ENCODE results near the gene CLTB.

Gene CLTB

GRCh38 chr5:176394881-176395675, 21.3 kb downstream of the CLTB start:
- no peaks in the 10 kb centered on the region for H3K27me3 ChIP-seq (ENCODE audit: insufficient read depth, low read depth, severe bottlenecking)
- H3K4me3 ChIP-seq (ENCODE audit: low read depth, low read length) = no peak overlapping the region
- DNase-seq = no peak
- no peaks in the 10 kb centered on the region for H3K9me3 ChIP-seq (ENCODE audit: severe bottlenecking)
- peaks cover 30% of the 10 kb centered on the region for H3K36me3 ChIP-seq
- H3K27ac ChIP-seq = no peak overlapping the region
- no peak for TF ChIP-seq CTCF (IDR thresholded peaks at IDR 0.05; ENCODE audit: low read depth, low read length)

GRCh38 chr5:176394096-176394495, 22.2 kb downstream of the CLTB start:
- no peak for TF ChIP-seq CTCF (IDR thresholded peaks at IDR 0.05; ENCODE audit: low read depth, low read length)
- no peak overlapping the region for H3K4me3 ChIP-seq (ENCODE audit: low read depth, low read length)
- no peak overlapping the region for H3K27ac ChIP-seq
- no peaks in the 10 kb centered on the region for H3K9me3 ChIP-seq (ENCODE audit: severe bottlenecking)
- no peak for DNase-seq
- no peaks in the 10 kb centered on the region for H3K27me3 ChIP-seq (ENCODE audit: insufficient read depth, low read depth, severe bottlenecking)
- peaks cover 30% of the 10 kb centered on the region for H3K36me3 ChIP-seq

- Histone ChIP-seq H3K27me3 (ENCODE audit: insufficient read depth, low read depth, severe bottlenecking) (no peaks in the 10 kb centered on the region), H3K27ac (no peak overlapping the region)
These were observed 23.8 kb downstream of the CLTB start for GRCh38 chr5:176392526-176392925.

GRCh38 chr5:176391999-176392398, 24.3 kb downstream of the CLTB start:
- H3K9me3 ChIP-seq (ENCODE audit: severe bottlenecking) = no peaks in the 10 kb centered on the region
- no peak for TF ChIP-seq CTCF (IDR thresholded peaks at IDR 0.05; ENCODE audit: low read depth, low read length)
- H3K27ac ChIP-seq = no peak overlapping the region
- no peaks in the 10 kb centered on the region for H3K27me3 ChIP-seq (ENCODE audit: insufficient read depth, low read depth, severe bottlenecking)
- peaks cover 33% of the 10 kb centered on the region for H3K36me3 ChIP-seq
- no peak overlapping the region for H3K4me3 ChIP-seq (ENCODE audit: low read depth, low read length)
- DNase-seq = no peak

More at GRCh38 chr5:176392526-176392925, 23.8 kb downstream of the CLTB start:
- peaks cover 33% of the 10 kb centered on the region for H3K36me3 ChIP-seq
- no peak for DNase-seq
- no peaks in the 10 kb centered on the region for H3K9me3 ChIP-seq (ENCODE audit: severe bottlenecking)
- no peak overlapping the region for H3K4me3 ChIP-seq (ENCODE audit: low read depth, low read length)
- TF ChIP-seq CTCF (IDR thresholded peaks at IDR 0.05; ENCODE audit: low read depth, low read length) = no peak

- H3K36me3 ChIP-seq = peaks cover 31% of the 10 kb centered on the region
These were observed 24.9 kb downstream of the CLTB start for GRCh38 chr5:176391479-176391878.

More at GRCh38 chr5:176391479-176391878, 24.9 kb downstream of the CLTB start:
- 0 out of 2 replicates have a peak, but pooled peaks have one; percentile 6 for TF ChIP-seq CTCF (IDR thresholded peaks at IDR 0.05; ENCODE audit: low read depth, low read length)
- H3K27me3 ChIP-seq (ENCODE audit: insufficient read depth, low read depth, severe bottlenecking) = no peaks in the 10 kb centered on the region
- no peak overlapping the region for H3K27ac ChIP-seq
- H3K4me3 ChIP-seq (ENCODE audit: low read depth, low read length) = no peak overlapping the region
- DNase-seq = no peak
- no peaks in the 10 kb centered on the region for H3K9me3 ChIP-seq (ENCODE audit: severe bottlenecking)

Measured in WERI-Rb-1 (cell line).